Muscle layer of duodenum (tissue), 2 donors: ENCODE results near the gene BCL11A.

Experiments used
- H3K27ac ChIP-seq: one replicate; pipeline ENCODE4 v1.7.0; 2013; ENCODE audit warnings: mild to moderate bottlenecking, low read length
- H3K27me3 ChIP-seq: one replicate; pipeline ENCODE4 v1.7.0; 2013; ENCODE audit warnings: low read depth, mild to moderate bottlenecking, control low read depth, low read length
- H3K36me3 ChIP-seq, 2 donors: one replicate each; pipeline ENCODE4 v1.7.0; 2013; ENCODE audit warnings: low read length in 2 of 2, control low read depth in 1 of 2, mild to moderate bottlenecking in 1 of 2; ENCODE audit not compliant: insufficient read depth in 2 of 2, control insufficient read depth in 1 of 2
- H3K4me1 ChIP-seq, 2 donors: one replicate each; pipeline ENCODE4 v1.7.0; 2013; ENCODE audit warnings: low read length in 2 of 2, mild to moderate bottlenecking in 2 of 2, control low read depth in 1 of 2, moderate library complexity in 1 of 2; ENCODE audit not compliant: insufficient read depth in 2 of 2, control insufficient read depth in 1 of 2
- H3K4me3 ChIP-seq, 2 donors: one replicate each; pipeline ENCODE4 v1.7.0; 2013; ENCODE audit warnings: low read length in 2 of 2, low read depth in 1 of 2, mild to moderate bottlenecking in 1 of 2
- H3K9me3 ChIP-seq, 2 donors: one replicate each; pipeline ENCODE4 v1.7.0; 2013; ENCODE audit warnings: low read length in 2 of 2, control low read depth in 1 of 2, mild to moderate bottlenecking in 1 of 2; ENCODE audit not compliant: control insufficient read depth in 1 of 2
- donor health status: healthy.

BCL11A gene

GRCh38 chr2:60480089-60480773, 73.2 kb downstream of the BCL11A start:
- H3K27ac ChIP-seq = no peak overlapping the region
- no peaks in the 10 kb centered on the region for H3K27me3 ChIP-seq
- no peaks in the 10 kb centered on the region for H3K36me3 ChIP-seq
- peaks cover 23 to 28% of the 10 kb centered on the region in 2 donors for H3K4me1 ChIP-seq
- H3K4me3 ChIP-seq = no peak overlapping the region
- H3K9me3 ChIP-seq = no peaks in the 10 kb centered on the region

DNA sequence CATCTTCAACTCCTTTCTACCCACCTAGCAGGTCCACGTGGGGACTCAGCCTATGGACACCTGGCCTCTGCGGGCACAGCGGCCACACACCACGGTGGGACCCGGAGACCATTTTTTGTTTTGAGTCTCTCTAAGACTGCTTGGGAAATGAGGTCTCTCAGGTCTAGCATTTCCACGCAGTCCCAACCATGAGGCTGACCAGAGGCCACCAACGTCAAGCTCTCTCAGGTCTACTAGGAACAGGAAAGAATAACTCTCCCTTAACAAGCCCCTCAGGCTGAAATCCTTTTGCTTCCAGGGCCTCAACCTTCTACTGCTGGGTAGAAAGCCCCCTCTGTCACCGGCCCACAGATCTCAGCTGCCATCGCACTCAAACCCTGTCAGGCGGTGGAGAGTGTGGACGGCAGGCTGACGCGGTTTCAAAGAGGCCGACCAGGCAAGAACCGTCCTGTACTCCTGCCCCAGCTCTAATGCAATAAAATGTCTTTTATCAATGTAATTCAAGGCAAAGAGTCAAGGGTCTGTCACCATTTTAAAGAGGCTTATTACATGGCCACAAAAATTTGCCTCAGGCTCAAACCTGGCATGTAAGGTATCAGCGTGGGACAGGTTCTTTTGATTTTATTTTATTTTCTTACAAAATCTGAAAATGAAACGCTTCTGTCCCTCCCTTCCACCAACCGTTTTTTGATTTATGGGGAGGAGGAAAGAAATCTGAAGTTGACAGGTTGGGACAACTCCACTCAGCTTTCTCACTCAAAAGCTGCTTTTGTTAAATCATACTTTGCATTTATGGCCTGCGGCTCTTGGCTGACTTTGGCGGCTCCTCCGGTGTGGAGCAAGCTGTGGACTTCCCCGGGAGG, 74.0 kb downstream of the BCL11A start:
- H3K9me3 ChIP-seq = no peaks in the 10 kb centered on the region
- peaks cover 23 to 28% of the 10 kb centered on the region in 2 donors for H3K4me1 ChIP-seq
- no peaks in the 10 kb centered on the region for H3K27me3 ChIP-seq
- H3K27ac ChIP-seq = no peak overlapping the region
- H3K4me3 ChIP-seq = no peak overlapping the region
- no peaks in the 10 kb centered on the region for H3K36me3 ChIP-seq

DNA sequence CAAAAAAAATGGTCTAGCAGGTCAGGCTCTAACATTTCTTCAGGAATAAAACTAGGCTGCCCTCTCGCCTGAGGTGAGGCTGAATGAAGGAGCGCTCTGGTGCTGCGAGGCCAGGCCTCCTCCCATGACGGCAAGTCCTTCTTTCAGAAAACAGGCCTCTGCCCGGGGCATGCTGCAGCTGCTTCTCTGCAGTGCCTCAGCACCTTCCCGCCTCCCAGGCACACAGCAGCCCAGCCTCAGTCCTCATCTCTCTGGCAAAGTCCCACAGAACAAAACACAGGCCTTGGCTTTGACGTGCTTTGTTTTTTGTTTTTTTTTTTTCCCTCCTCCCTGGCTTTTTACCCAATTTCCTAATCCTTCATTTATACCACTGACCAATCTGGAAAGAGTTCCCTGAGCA, 74.8 kb downstream of the BCL11A start:
- no peaks in the 10 kb centered on the region for H3K27me3 ChIP-seq
- H3K36me3 ChIP-seq = no peaks in the 10 kb centered on the region
- no peak overlapping the region for H3K4me3 ChIP-seq
- H3K27ac ChIP-seq = no peak overlapping the region
- no peaks in the 10 kb centered on the region for H3K9me3 ChIP-seq
- peaks cover 23 to 28% of the 10 kb centered on the region in 2 donors for H3K4me1 ChIP-seq

GRCh38 chr2:60476206-60476954, 77.1 kb downstream of the BCL11A start:
- Histone ChIP-seq H3K9me3 (no peaks in the 10 kb centered on the region), H3K27ac (no peak overlapping the region), H3K4me3 (no peak overlapping the region), H3K4me1 (peaks cover 4 to 13% of the 10 kb centered on the region in 2 donors), H3K27me3 (no peaks in the 10 kb centered on the region), H3K36me3 (no peaks in the 10 kb centered on the region)

GRCh38 chr2:60475123-60475830, 78.2 kb downstream of the BCL11A start:
- H3K27ac ChIP-seq = no peak overlapping the region
- peaks cover 3 to 13% of the 10 kb centered on the region in 2 donors for H3K4me1 ChIP-seq
- H3K27me3 ChIP-seq = no peaks in the 10 kb centered on the region
- no peaks in the 10 kb centered on the region for H3K36me3 ChIP-seq
- no peak overlapping the region for H3K4me3 ChIP-seq
- no peaks in the 10 kb centered on the region for H3K9me3 ChIP-seq

- H3K4me3 ChIP-seq = no peak overlapping the region
- H3K4me1 ChIP-seq = peaks cover 2 to 13% of the 10 kb centered on the region in 2 donors
Observed at GRCh38 chr2:60474301-60474700, 79.2 kb downstream of the BCL11A start.

DNA sequence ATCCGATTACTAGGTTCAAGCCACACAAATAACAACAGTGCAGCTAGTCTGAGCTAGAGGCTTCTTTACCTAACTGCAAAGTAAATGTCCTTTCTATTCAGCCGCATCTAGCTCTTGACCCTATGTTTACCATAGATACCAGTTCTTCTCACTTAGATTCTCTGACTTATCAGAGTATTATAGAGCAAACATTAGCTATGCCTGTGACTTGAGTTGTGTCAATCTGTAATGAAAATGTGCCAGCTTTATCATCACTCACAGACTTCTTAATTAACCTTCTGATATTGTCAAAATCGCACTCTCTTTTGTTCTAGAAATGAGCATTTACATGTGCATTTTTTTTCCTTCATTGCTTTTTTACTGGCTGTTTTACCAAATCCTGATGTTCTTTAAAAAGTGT, 79.9 kb downstream of the BCL11A start:
- Histone ChIP-seq H3K4me1 (peaks cover 0 to 8% of the 10 kb centered on the region in 2 donors), H3K36me3 (no peaks in the 10 kb centered on the region), H3K27me3 (no peaks in the 10 kb centered on the region), H3K9me3 (no peaks in the 10 kb centered on the region), H3K4me3 (no peak overlapping the region), H3K27ac (no peak overlapping the region)

More at GRCh38 chr2:60474301-60474700, 79.2 kb downstream of the BCL11A start:
- no peaks in the 10 kb centered on the region for H3K9me3 ChIP-seq
- H3K27me3 ChIP-seq = no peaks in the 10 kb centered on the region
- no peaks in the 10 kb centered on the region for H3K36me3 ChIP-seq
- no peak overlapping the region for H3K27ac ChIP-seq

GRCh38 chr2:60472663-60473289, 80.7 kb downstream of the BCL11A start:
- Histone ChIP-seq H3K36me3 (no peaks in the 10 kb centered on the region), H3K27ac (no peak overlapping the region), H3K9me3 (no peaks in the 10 kb centered on the region), H3K4me3 (no peak overlapping the region), H3K27me3 (no peaks in the 10 kb centered on the region), H3K4me1 (peaks cover 0 to 8% of the 10 kb centered on the region in 2 donors)

DNA sequence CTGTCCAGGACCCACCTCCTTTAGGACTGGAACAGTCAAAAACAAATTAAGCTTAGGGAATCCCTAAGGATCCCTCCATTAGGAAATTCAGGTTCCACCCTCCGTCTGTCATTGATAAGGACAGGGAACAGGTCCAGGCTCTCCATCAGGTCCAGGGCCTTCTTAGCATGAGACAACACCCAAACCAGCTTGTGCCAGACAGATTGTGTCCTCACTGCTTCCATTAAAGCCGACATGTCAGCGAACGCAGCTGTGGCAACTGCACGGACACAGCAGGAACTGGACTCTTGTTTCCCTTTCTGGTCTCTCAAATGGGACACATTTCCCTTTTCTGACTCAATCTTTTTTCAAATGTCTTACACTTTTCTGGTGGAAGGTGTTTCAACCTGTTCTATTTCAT, 81.4 kb downstream of the BCL11A start:
- Histone ChIP-seq H3K9me3 (no peaks in the 10 kb centered on the region), H3K27ac (no peak overlapping the region), H3K27me3 (no peaks in the 10 kb centered on the region), H3K4me3 (no peak overlapping the region), H3K4me1 (peaks cover 0 to 8% of the 10 kb centered on the region in 2 donors), H3K36me3 (no peaks in the 10 kb centered on the region)

DNA sequence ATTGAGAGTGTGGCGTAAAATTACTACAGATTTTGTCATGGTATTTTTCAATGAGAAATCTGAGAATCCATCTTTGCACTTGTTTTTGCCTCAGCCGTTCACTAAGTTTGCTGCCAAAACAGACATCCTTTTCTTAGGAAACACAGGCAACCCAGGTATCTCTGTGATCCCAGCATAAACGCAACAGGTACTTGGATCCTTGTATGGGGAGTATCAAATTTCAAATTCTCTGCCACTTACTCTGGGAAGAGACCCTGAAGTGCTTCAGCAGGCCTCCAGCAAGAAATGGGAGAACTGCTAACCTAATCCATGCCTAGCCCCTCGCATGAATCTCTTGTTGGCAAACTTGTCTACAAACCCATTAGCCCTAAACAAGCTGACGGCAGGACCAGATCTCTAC, 83.1 kb downstream of the BCL11A start:
- Histone ChIP-seq H3K4me1 (no peaks in the 10 kb centered on the region), H3K4me3 (no peak overlapping the region), H3K27ac (no peak overlapping the region), H3K9me3 (no peaks in the 10 kb centered on the region), H3K27me3 (no peaks in the 10 kb centered on the region), H3K36me3 (no peaks in the 10 kb centered on the region)
